SKM-1 (cell line): ENCODE measurements around the gene TUBA1B.
"Not testable (repeated sequence)": the region's sequence is repeated elsewhere in the genome, so short reads cannot be mapped to it uniquely, and the experiment has no call there.

Experiments
- DNase-seq: peaks from one replicate; lab custom pipeline; 2025; ENCODE audit not compliant: unreplicated experiment; lab: John Stamatoyannopoulos, UW

TUBA1B gene

GRCh38 chr12:49131051-49131893, at the start of gene TUBA1B:
TSS of gene TUBA1B (minus strand) at chr12:49131395. CDS start at chr12:49131300, 95 bp downstream.
- DNase-seq = peak; percentile 18

GRCh38 chr12:49174218-49174617, 43.0 kb upstream of the TUBA1B start:
- DNase-seq = no peak

- no peak for DNase-seq
Measured at GRCh38 chr12:49170924-49171323, 39.7 kb upstream of the TUBA1B start.

GRCh38 chr12:49165114-49165513, 33.9 kb upstream of the TUBA1B start:
- DNase-seq = no peak

- DNase-seq = not testable (repeated sequence)
Measured at GRCh38 chr12:49161901-49162300, 30.7 kb upstream of the TUBA1B start.

GRCh38 chr12:49161092-49161795, 30.0 kb upstream of the TUBA1B start:
- peak; percentile 18 for DNase-seq

GRCh38 chr12:49160399-49160798, 29.2 kb upstream of the TUBA1B start:
- DNase-seq = no peak

- DNase-seq = no peak
Measured at GRCh38 chr12:49154221-49154620, 23.0 kb upstream of the TUBA1B start.

- no peak for DNase-seq
Measured at GRCh38 chr12:49147384-49147783, 16.2 kb upstream of the TUBA1B start.

GRCh38 chr12:49146406-49146805, 15.2 kb upstream of the TUBA1B start:
- no peak for DNase-seq

GRCh38 chr12:49144384-49144783, 13.2 kb upstream of the TUBA1B start:
- no peak for DNase-seq

GRCh38 chr12:49138999-49139398, 7.8 kb upstream of the TUBA1B start:
- DNase-seq = no peak

- DNase-seq = no peak
Measured at GRCh38 chr12:49138587-49138986, 7.4 kb upstream of the TUBA1B start.

- no peak for DNase-seq
Measured at GRCh38 chr12:49137476-49137875, 6.3 kb upstream of the TUBA1B start.

- DNase-seq = not testable (repeated sequence)
Measured at GRCh38 chr12:49136997-49137396, 5.8 kb upstream of the TUBA1B start.

- no peak for DNase-seq
Measured at GRCh38 chr12:49133590-49133989, 2.4 kb upstream of the TUBA1B start.

GRCh38 chr12:49133014-49133413, 1.8 kb upstream of the TUBA1B start:
- no peak for DNase-seq

- no peak for DNase-seq
Measured at GRCh38 chr12:49131894-49132461, 783 bp upstream of the TUBA1B start.

GRCh38 chr12:49130151-49131050, 794 bp downstream of the TUBA1B start:
- peak; percentile 45 for DNase-seq

- DNase-seq = no peak
Measured at GRCh38 chr12:49129332-49130150, 1.7 kb downstream of the TUBA1B start.
